ENCODE results near the gene PRR18. TPM values are rescaled to one million over a fixed set of nuclear protein-coding genes. Genes with fewer than 3 reads are reported as not detected.

Gene PRR18
- total and polyA plus RNA-seq, 2 of the 13 experiments (the other 11 are each of a cell fraction or from before 2014, with no cell fraction given), result 0.04 TPM

- peak; percentile 23; the same call in 1 of the 2 replicates for TF ChIP-seq TBX2 (CRISPR knock-in tag; IDR thresholded peaks at IDR 0.05; ENCODE audit: borderline replicate concordance)
- TF ChIP-seq ZNF577 (CRISPR knock-in tag; IDR thresholded peaks at IDR 0.05; ENCODE audit: borderline replicate concordance, low read depth), result no peak
- no peak for TF ChIP-seq ZBTB44 (CRISPR knock-in tag; IDR thresholded peaks at IDR 0.05)
- TF ChIP-seq SAP130 (CRISPR knock-in tag; IDR thresholded peaks at IDR 0.05; ENCODE audit: low read depth), result peak; percentile 87
- no peak for TF ChIP-seq ZNF567 (CRISPR knock-in tag; IDR thresholded peaks at IDR 0.05; ENCODE audit: borderline replicate concordance)
- no peak for TF ChIP-seq FOXM1 (CRISPR knock-in tag; IDR thresholded peaks at IDR 0.05)
- peak; percentile 62; the same call in 1 of the 2 replicates for TF ChIP-seq HOXA3 (CRISPR knock-in tag; IDR thresholded peaks at IDR 0.05)
- no peak for TF ChIP-seq STAT5B (CRISPR knock-in tag; IDR thresholded peaks at IDR 0.05)
- no peak for TF ChIP-seq ZNF841 (CRISPR knock-in tag; IDR thresholded peaks at IDR 0.05; ENCODE audit: borderline replicate concordance)
- no peak for TF ChIP-seq SAFB2 (CRISPR knock-in tag; IDR thresholded peaks at IDR 0.05; ENCODE audit: borderline replicate concordance, low read depth)
- no peak for TF ChIP-seq U2AF1 (optimal IDR thresholded peaks at IDR 0.05; ENCODE audit: low read depth, low read length)
- TF ChIP-seq ADNP (CRISPR knock-in tag; IDR thresholded peaks at IDR 0.05), result no peak
- TF ChIP-seq MYPOP (CRISPR knock-in tag; IDR thresholded peaks at IDR 0.05), result peak; percentile 65; the same call in 1 of the 2 replicates
- peak; percentile 68; the same call in 1 of the 2 replicates for TF ChIP-seq FOXC1 (CRISPR knock-in tag; IDR thresholded peaks at IDR 0.05; ENCODE audit: borderline replicate concordance)
- TF ChIP-seq PPARG (CRISPR knock-in tag; conservative IDR thresholded peaks at IDR 0.05), result peak; percentile 82; the same call in 1 of the 2 replicates
- no peak for TF ChIP-seq CBX1 (IDR thresholded peaks at IDR 0.05; ENCODE audit: low read depth)
- TF ChIP-seq ZFP36L1 (CRISPR knock-in tag; IDR thresholded peaks at IDR 0.05), result no peak
- no peak for TF ChIP-seq ZNF570 (CRISPR knock-in tag; IDR thresholded peaks at IDR 0.05; ENCODE audit: borderline replicate concordance)
- TF ChIP-seq ZFY (CRISPR knock-in tag; IDR thresholded peaks at IDR 0.05), result no peak
- TF ChIP-seq ZBTB40 (IDR thresholded peaks at IDR 0.05), result no peak
- TF ChIP-seq ZBTB40 (CRISPR knock-in tag; IDR thresholded peaks at IDR 0.05), result 0 out of 2 replicates have a peak, but pooled peaks have one; percentile 45
These were observed 22.4 kb upstream of the PRR18 start (continued) for GRCh38 chr6:166330612-166331011.

Data from HepG2 (cell line).